ENCODE measurements around the gene ARRB1.
A peak's percentile ranks its signal among the peaks of the same experiment; 100 is the strongest.
"Not testable (repeated sequence)": the region's sequence is repeated elsewhere in the genome, so short reads cannot be mapped to it uniquely, and the experiment has no call there.

ARRB1 gene

GRCh38 chr11:75324189-75324588 lies 27.3 kb downstream of the ARRB1 start:
- no peak for DNase-seq (ENCODE audit: low read depth in 2 of 2)

GRCh38 chr11:75323609-75324008 lies 27.9 kb downstream of the ARRB1 start:
- DNase-seq (ENCODE audit: low read depth in 2 of 2) = no peak

- DNase-seq (ENCODE audit: low read depth in 2 of 2) = no peak
These were observed 30.8 kb downstream of the ARRB1 start for GRCh38 chr11:75320643-75321042.

GRCh38 chr11:75320046-75320618 lies 31.3 kb downstream of the ARRB1 start:
- no peak for DNase-seq (ENCODE audit: low read depth in 2 of 2)

GRCh38 chr11:75319035-75319877 lies 32.2 kb downstream of the ARRB1 start:
- DNase-seq (ENCODE audit: low read depth in 2 of 2) = no peak

GRCh38 chr11:75317446-75318122 lies 33.9 kb downstream of the ARRB1 start:
- no peak for DNase-seq (ENCODE audit: low read depth in 2 of 2)

GRCh38 chr11:75315439-75315805 lies 36.0 kb downstream of the ARRB1 start:
- DNase-seq (ENCODE audit: low read depth in 2 of 2) = no peak

- DNase-seq (ENCODE audit: low read depth in 2 of 2) = no peak
These were observed 36.6 kb downstream of the ARRB1 start for GRCh38 chr11:75314771-75315438.

- peak in 1 of 2 experiments; percentile 10 for DNase-seq (ENCODE audit: low read depth in 2 of 2)
These were observed 37.8 kb downstream of the ARRB1 start for GRCh38 chr11:75313513-75314272.

GRCh38 chr11:75312346-75312745 lies 39.1 kb downstream of the ARRB1 start:
- no peak for DNase-seq (ENCODE audit: low read depth in 2 of 2)

- no peak for DNase-seq (ENCODE audit: low read depth in 2 of 2)
These were observed 39.6 kb downstream of the ARRB1 start for GRCh38 chr11:75311858-75312288.

- no peak for DNase-seq (ENCODE audit: low read depth in 2 of 2)
These were observed 42.5 kb downstream of the ARRB1 start for GRCh38 chr11:75308986-75309385.

- no peak for DNase-seq (ENCODE audit: low read depth in 2 of 2)
These were observed 43.3 kb downstream of the ARRB1 start for GRCh38 chr11:75308116-75308515.

- DNase-seq (ENCODE audit: low read depth in 2 of 2) = no peak
These were observed 44.4 kb downstream of the ARRB1 start for GRCh38 chr11:75307058-75307457.

GRCh38 chr11:75306529-75306928 lies 44.9 kb downstream of the ARRB1 start:
- no peak for DNase-seq (ENCODE audit: low read depth in 2 of 2)

GRCh38 chr11:75305993-75306392 lies 45.5 kb downstream of the ARRB1 start:
- no peak for DNase-seq (ENCODE audit: low read depth in 2 of 2)

GRCh38 chr11:75305452-75305851 lies 46.0 kb downstream of the ARRB1 start:
- no peak for DNase-seq (ENCODE audit: low read depth in 2 of 2)

- not testable (repeated sequence) for DNase-seq (ENCODE audit: low read depth in 2 of 2)
These were observed 46.5 kb downstream of the ARRB1 start for GRCh38 chr11:75304941-75305340.

- DNase-seq (ENCODE audit: low read depth in 2 of 2) = no peak
These were observed 47.8 kb downstream of the ARRB1 start for GRCh38 chr11:75303544-75304224.

- DNase-seq (ENCODE audit: low read depth in 2 of 2) = no peak
These were observed 49.1 kb downstream of the ARRB1 start for GRCh38 chr11:75302371-75302770.
